Measurements from ENCODE around the gene LPAR1.

LPAR1 gene

GRCh38 chr9:110846215-110846614, 192.1 kb downstream of the LPAR1 start:
- Histone ChIP-seq H3K27ac (no peak overlapping the region), H3K4me3 (ENCODE audit: low read depth, low read length) (no peak overlapping the region), H3K36me3 (replicated peaks) (no peaks in the 10 kb centered on the region), H3K27me3 (replicated peaks) (no peaks in the 10 kb centered on the region)
- no peak for DNase-seq
- in situ Hi-C loops (cut with HindIII; ENCODE audit: low pct_ligation_motif_present, low sequenced_read_pairs) = no loop called here
- TF ChIP-seq CTCF (IDR thresholded peaks at IDR 0.05; ENCODE audit: low read depth, low read length, missing control alignments) = no peak

DNA sequence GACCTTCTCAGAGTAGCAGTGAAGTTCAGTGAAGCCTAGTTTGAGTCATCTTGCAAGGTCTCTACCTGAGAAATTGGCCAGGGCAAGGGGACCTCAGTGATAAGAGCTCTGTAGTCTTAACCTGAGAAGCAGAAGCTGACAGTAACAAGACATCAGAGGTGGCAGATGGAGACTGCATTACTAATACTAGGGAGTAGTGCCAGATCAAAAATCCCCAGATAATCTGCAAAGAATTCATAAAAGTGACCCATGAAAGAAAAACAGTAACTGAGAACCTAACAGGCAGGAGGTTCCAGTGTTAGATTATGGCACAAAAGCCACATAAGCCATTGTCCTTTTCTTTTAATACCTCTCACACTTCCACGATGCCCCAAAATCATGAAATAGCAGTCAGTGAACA, 194.1 kb downstream of the LPAR1 start:
- no peaks in the 10 kb centered on the region for H3K36me3 ChIP-seq (replicated peaks)
- DNase-seq = peak; percentile 11

DNA sequence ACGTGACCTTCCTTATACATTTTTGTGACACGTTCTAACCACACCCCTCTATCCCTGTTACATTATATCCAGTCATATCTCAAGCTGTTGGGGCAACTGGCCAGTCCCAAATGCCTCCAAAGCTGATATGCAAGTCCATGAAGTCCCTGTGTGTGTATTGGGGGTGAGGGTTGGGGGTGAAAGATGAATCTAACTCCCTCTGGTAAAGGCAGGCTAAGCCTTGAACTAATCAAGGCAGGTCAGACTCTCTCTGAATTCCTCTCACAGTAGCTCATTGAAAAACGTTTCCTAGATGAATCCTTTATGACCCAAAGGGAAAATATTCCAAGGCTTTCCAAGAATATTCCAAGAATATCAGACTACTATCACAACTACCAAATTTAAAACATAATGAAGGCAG, 195.3 kb downstream of the LPAR1 start:
- in situ Hi-C loops (cut with HindIII; ENCODE audit: low pct_ligation_motif_present, low sequenced_read_pairs) = no loop called here
- DNase-seq = no peak
- Histone ChIP-seq H3K36me3 (replicated peaks) (no peaks in the 10 kb centered on the region), H3K27ac (no peak overlapping the region), H3K4me3 (ENCODE audit: low read depth, low read length) (no peak overlapping the region), H3K27me3 (replicated peaks) (no peaks in the 10 kb centered on the region)
- no peak for TF ChIP-seq CTCF (IDR thresholded peaks at IDR 0.05; ENCODE audit: low read depth, low read length, missing control alignments)

More for the DNA sequence above, 194.1 kb downstream of the LPAR1 start:
- no peaks in the 10 kb centered on the region for H3K27me3 ChIP-seq (replicated peaks)
- H3K4me3 ChIP-seq (ENCODE audit: low read depth, low read length) = no peak overlapping the region
- no peak overlapping the region for H3K27ac ChIP-seq
- TF ChIP-seq CTCF (IDR thresholded peaks at IDR 0.05; ENCODE audit: low read depth, low read length, missing control alignments) = no peak
- in situ Hi-C loops (cut with HindIII; ENCODE audit: low pct_ligation_motif_present, low sequenced_read_pairs) = no loop called here

- Histone ChIP-seq H3K4me3 (ENCODE audit: low read depth, low read length) (no peak overlapping the region), H3K27ac (no peak overlapping the region), H3K36me3 (replicated peaks) (no peaks in the 10 kb centered on the region), H3K27me3 (replicated peaks) (no peaks in the 10 kb centered on the region)
- in situ Hi-C loops (cut with HindIII; ENCODE audit: low pct_ligation_motif_present, low sequenced_read_pairs) = no loop called here
- TF ChIP-seq CTCF (IDR thresholded peaks at IDR 0.05; ENCODE audit: low read depth, low read length, missing control alignments) = peak; percentile 31
- no peak for DNase-seq
Measured at GRCh38 chr9:110842169-110842568, 196.1 kb downstream of the LPAR1 start.

- Histone ChIP-seq H3K27ac (no peak overlapping the region), H3K36me3 (replicated peaks) (no peaks in the 10 kb centered on the region), H3K4me3 (ENCODE audit: low read depth, low read length) (no peak overlapping the region), H3K27me3 (replicated peaks) (no peaks in the 10 kb centered on the region)
- no peak for DNase-seq
- in situ Hi-C loops (cut with HindIII; ENCODE audit: low pct_ligation_motif_present, low sequenced_read_pairs) = no loop called here
- no peak for TF ChIP-seq CTCF (IDR thresholded peaks at IDR 0.05; ENCODE audit: low read depth, low read length, missing control alignments)
Measured at GRCh38 chr9:110837401-110838005, 200.8 kb downstream of the LPAR1 start.

DNA sequence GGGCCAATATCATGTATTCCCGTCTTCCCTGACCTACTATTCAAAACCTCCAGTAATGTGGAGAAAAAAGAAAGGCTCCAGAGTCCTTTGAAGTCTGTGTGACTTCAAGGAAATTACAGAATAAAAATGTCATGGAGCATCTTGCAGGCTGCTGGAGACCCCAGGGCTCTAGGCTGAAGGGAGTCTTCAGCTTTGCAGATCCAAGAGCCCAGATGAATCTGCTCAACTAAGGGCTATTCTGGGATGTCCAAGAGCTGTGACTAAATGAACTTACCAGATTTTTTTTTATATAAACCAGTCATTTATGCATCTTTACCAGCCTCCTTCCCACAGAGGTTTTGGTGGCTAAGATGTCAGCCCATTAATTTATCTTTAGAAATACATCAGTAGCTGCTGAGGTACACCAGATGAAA, 202.4 kb downstream of the LPAR1 start:
- Histone ChIP-seq H3K27ac (peak overlapping the region; percentile 21), H3K27me3 (replicated peaks) (no peaks in the 10 kb centered on the region), H3K36me3 (replicated peaks) (no peaks in the 10 kb centered on the region), H3K4me3 (ENCODE audit: low read depth, low read length) (no peak overlapping the region)
- in situ Hi-C loops (cut with HindIII; ENCODE audit: low pct_ligation_motif_present, low sequenced_read_pairs) = no loop called here
- no peak for TF ChIP-seq CTCF (IDR thresholded peaks at IDR 0.05; ENCODE audit: low read depth, low read length, missing control alignments)
- no peak for DNase-seq
